HEK293T (cell line): ENCODE measurements around the gene CROT.

Experiments used
- ARNT ChIP-seq: fragments of 450-650 bp; IDR thresholded peaks from 2 replicates; pipeline ENCODE4 v1.6.1; 2017; ENCODE audit warnings: mild to moderate bottlenecking
- FOXM1 ChIP-seq: fragments of 450-650 bp; IDR thresholded peaks from 2 replicates; pipeline ENCODE4 v1.6.1; 2017; ENCODE audit warnings: mild to moderate bottlenecking, borderline replicate concordance
- SP1 ChIP-seq: fragments of 450-650 bp; IDR thresholded peaks from 2 replicates; pipeline ENCODE4 v1.6.1; 2017
- ZNF384 ChIP-seq: fragments of 450-650 bp; IDR thresholded peaks from 2 replicates; pipeline ENCODE4 v1.6.1; 2016

GRCh38 chr7:87316846-87317552 lies 28.5 kb upstream of the CROT start:
- TF ChIP-seq ZNF384, result no peak
- TF ChIP-seq ARNT, result no peak
- no peak for TF ChIP-seq FOXM1
- no peak for TF ChIP-seq SP1
